ENCODE results near the gene SIL1. TPM values are rescaled to one million over a fixed set of nuclear protein-coding genes. Genes with fewer than 3 reads are reported as not detected.

Gene SIL1
- total and polyA plus RNA-seq, 2 of the 8 experiments (the other 6 are each of a cell fraction or from before 2014, with no cell fraction given), result 8.3 to 12.8 TPM

GRCh38 chr5:139061856-139062255 is 136.3 kb downstream of the SIL1 start:
- ChIA-PET POLR2A (ENCODE audit: partially characterized antibody) (no interaction called here), CTCF (ENCODE audit: partially characterized antibody) (interaction anchor here (1.4 kb wide), 1 partner anchor 9 kb away, joined by 5 read pairs; no protein-coding TSS in a partner anchor)
- Histone ChIP-seq H4K8ac (ENCODE audit: extremely low read depth, insufficient read depth, low read length) (no peak overlapping the region), H3K36me3 (ENCODE audit: control insufficient read depth in 2 of 4, insufficient read depth in 4 of 4, low read length in 3 of 4) (no peaks in the 10 kb centered on the region), H3K4me2 (ENCODE audit: insufficient read depth in 1 of 2, low read depth in 2 of 2, low read length in 2 of 2) (no peak overlapping the region), H3K79me2 (ENCODE audit: control insufficient read depth in 1 of 2, insufficient read depth in 2 of 2, low read length in 2 of 2) (no peaks in the 10 kb centered on the region), H2BK5ac (ENCODE audit: low read depth, low read length) (peak overlapping the region; percentile 31; the same call in 1 of the 2 replicates), H3K18ac (ENCODE audit: extremely low read depth, low read length) (no peak overlapping the region; the same call in 1 of the 2 replicates), H2BK120ac (replicated peaks; ENCODE audit: low read depth, low read length) (no peak overlapping the region), H3K23me2 (ENCODE audit: low read depth, low read length) (no peaks in the 10 kb centered on the region), H3K27ac (ENCODE audit: low read depth, low read length) (no peak overlapping the region), H3K14ac (ENCODE audit: insufficient read length) (no peak overlapping the region), H4K20me1 (replicated peaks in 1 of 2; ENCODE audit: control insufficient read depth in 1 of 2, insufficient read depth in 2 of 2, low read length in 2 of 2) (no peaks in the 10 kb centered on the region), H3K9ac (replicated peaks in 1 of 4; ENCODE audit: extremely low read depth in 1 of 4, low read depth in 3 of 4, low read length in 3 of 4) (no peak overlapping the region), H2BK15ac (ENCODE audit: low read length) (no peak overlapping the region), H2BK12ac (ENCODE audit: low read depth, low read length) (no peak overlapping the region), H4K91ac (replicated peaks; ENCODE audit: insufficient read length, low read length) (no peak overlapping the region), H3K79me1 (ENCODE audit: low read depth, low read length) (no peaks in the 10 kb centered on the region), H2BK20ac (ENCODE audit: low read length) (peak overlapping the region; percentile 13; the same call in 1 of the 2 replicates), H3K56ac (replicated peaks; ENCODE audit: insufficient read length, low read depth, low read length) (no peak overlapping the region), H3K4me3 (ENCODE audit: extremely low read depth in 1 of 4, insufficient read depth in 2 of 4, low read depth in 3 of 4, low read length in 4 of 4) (no peak overlapping the region), H3K23ac (ENCODE audit: insufficient read length) (no peak overlapping the region), H3K4ac (replicated peaks; ENCODE audit: insufficient read length, low read depth, low read length) (no peak overlapping the region), H3K9me3 (ENCODE audit: insufficient read depth in 2 of 2, low read depth in 1 of 2, low read length in 1 of 2) (no peaks in the 10 kb centered on the region), H2AK5ac (ENCODE audit: low read depth, low read length) (no peak overlapping the region), H3K27me3 (replicated peaks in 1 of 4; ENCODE audit: control insufficient read depth in 3 of 4, extremely low read depth in 1 of 4, insufficient read depth in 3 of 4, low read length in 3 of 4) (no peaks in the 10 kb centered on the region; a peak in 1 of 7 replicates), H4K5ac (ENCODE audit: insufficient read length, low read depth, low read length) (no peak overlapping the region), H2AFZ (ENCODE audit: low read length) (no peak overlapping the region; the same call in 1 of the 2 replicates), H3K4me1 (replicated peaks in 1 of 4; ENCODE audit: control insufficient read depth in 3 of 4, insufficient read depth in 4 of 4, low read length in 3 of 4) (peaks cover 0 to 4% (median 0%) of the 10 kb centered on the region in 4 experiments; a peak in 4 of 7 replicates)
- TF ChIP-seq CBX5 (IDR thresholded peaks at IDR 0.05; ENCODE audit: low read depth, low read length) (no peak), JUN (IDR thresholded peaks at IDR 0.05; ENCODE audit: low read depth, low read length) (no peak), SRF (IDR thresholded peaks at IDR 0.05; ENCODE audit: low read depth, low read length) (no peak), TBP (IDR thresholded peaks at IDR 0.05; ENCODE audit: low read depth, low read length) (no peak), RAD21 (IDR thresholded peaks at IDR 0.05 in 1 of 2, conservative IDR thresholded peaks at IDR 0.05 in 1 of 2; ENCODE audit: low read depth in 2 of 2, low read length in 2 of 2) (no peak)
- 86% methylated on average over 4 of the region's 4 CpGs; no CpG with 5 or more reads in 1 of the 2 experiments for WGBS, 2 experiments (ENCODE audit: extremely low coverage in 1 of 2, insufficient coverage in 1 of 2, insufficient read length in 1 of 2, insufficient replicate concordance in 2 of 2, low coverage in 1 of 2, low lambda C conversion rate in 2 of 2, missing lambda C conversion rate in 1 of 2)
- DNase-seq (ENCODE audit: low read depth in 1 of 2, low spot score in 2 of 2) (no peak), FAIRE-seq (no peak)
